ENCODE measurements around the gene RSPH1. TPM values are rescaled to one million over a fixed set of nuclear protein-coding genes. Genes with fewer than 3 reads are reported as not detected.

The RSPH1 gene
- total RNA-seq, 2 donors from 2014 or later = 1.8 to 2.2 TPM

GRCh38 chr21:42496839-42497202 is 797 bp upstream of the RSPH1 start:
- H3K36me3 Mint-ChIP-seq (ENCODE audit: low read depth) = no peaks in the 10 kb centered on the region
- WGBS, 2 experiments (ENCODE audit: insufficient coverage in 1 of 2, insufficient read length in 1 of 2) = 15 to 22% methylated on average over 12 to 19 of the region's 19 CpGs
- Histone ChIP-seq H3K36me3 (ENCODE audit: control insufficient read depth, insufficient read depth, low read length) (no peaks in the 10 kb centered on the region), H3K27ac (ENCODE audit: low read depth, low read length) (no peak overlapping the region), H3K27me3 (ENCODE audit: control insufficient read depth, insufficient read depth, low read length, poor library complexity, severe bottlenecking) (no peaks in the 10 kb centered on the region), H3K9ac (ENCODE audit: extremely low read depth, low read length, poor library complexity, severe bottlenecking) (peak overlapping the region; percentile 67), H3K9me3 (ENCODE audit: control insufficient read depth, low read length) (no peaks in the 10 kb centered on the region), H3K4me3 (ENCODE audit: low read length) (peak overlapping the region; percentile 88), H3K4me1 (ENCODE audit: control insufficient read depth, insufficient read depth, low read length) (peaks cover 5% of the 10 kb centered on the region)
- no peak for TF ChIP-seq CTCF (conservative IDR thresholded peaks at IDR 0.05)
- peaks cover 19% of the 10 kb centered on the region for H3K4me1 Mint-ChIP-seq
- DNase-seq = peak; percentile 83
- peaks cover 5% of the 10 kb centered on the region for H3K27me3 Mint-ChIP-seq (ENCODE audit: insufficient read depth)
- no peaks in the 10 kb centered on the region for H3K9me3 Mint-ChIP-seq
- peak overlapping the region; percentile 87 for H3K27ac Mint-ChIP-seq
- peak overlapping the region; percentile 60 for H3K4me3 Mint-ChIP-seq

GRCh38 chr21:42495765-42496119 is 282 bp downstream of the RSPH1 start:
- H3K9me3 ChIP-seq (ENCODE audit: control insufficient read depth, low read length) = no peaks in the 10 kb centered on the region
- Mint-ChIP-seq H3K27me3 (ENCODE audit: insufficient read depth) (peaks cover 5% of the 10 kb centered on the region), H3K27ac (peak overlapping the region; percentile 65), H3K36me3 (ENCODE audit: low read depth) (no peaks in the 10 kb centered on the region), H3K9me3 (no peaks in the 10 kb centered on the region), H3K4me3 (peak overlapping the region; percentile 60), H3K4me1 (peaks cover 22% of the 10 kb centered on the region)
- DNase-seq = no peak
- peaks cover 5% of the 10 kb centered on the region for H3K4me1 ChIP-seq (ENCODE audit: control insufficient read depth, insufficient read depth, low read length)
- H3K9ac ChIP-seq (ENCODE audit: extremely low read depth, low read length, poor library complexity, severe bottlenecking) = no peak overlapping the region
- H3K27ac ChIP-seq (ENCODE audit: low read depth, low read length) = no peak overlapping the region
- H3K36me3 ChIP-seq (ENCODE audit: control insufficient read depth, insufficient read depth, low read length) = no peaks in the 10 kb centered on the region
- H3K4me3 ChIP-seq (ENCODE audit: low read length) = peak overlapping the region; percentile 86
- WGBS, 2 experiments (ENCODE audit: insufficient coverage in 1 of 2, insufficient read length in 1 of 2) = 10 to 11% methylated on average over 5 to 18 of the region's 18 CpGs
- no peaks in the 10 kb centered on the region for H3K27me3 ChIP-seq (ENCODE audit: control insufficient read depth, insufficient read depth, low read length, poor library complexity, severe bottlenecking)
- peak; percentile 34 for TF ChIP-seq CTCF (conservative IDR thresholded peaks at IDR 0.05)

GRCh38 chr21:42495027-42495426 is 997 bp downstream of the RSPH1 start:
- no peaks in the 10 kb centered on the region for H3K27me3 ChIP-seq (ENCODE audit: control insufficient read depth, insufficient read depth, low read length, poor library complexity, severe bottlenecking)
- Mint-ChIP-seq H3K27ac (no peak overlapping the region), H3K36me3 (ENCODE audit: low read depth) (no peaks in the 10 kb centered on the region), H3K4me1 (peaks cover 24% of the 10 kb centered on the region), H3K27me3 (ENCODE audit: insufficient read depth) (peaks cover 6% of the 10 kb centered on the region), H3K4me3 (no peak overlapping the region), H3K9me3 (no peaks in the 10 kb centered on the region)
- H3K9me3 ChIP-seq (ENCODE audit: control insufficient read depth, low read length) = no peaks in the 10 kb centered on the region
- 92% methylated on average over 5 of the region's 5 CpGs for WGBS, 2 experiments (ENCODE audit: insufficient coverage in 1 of 2, insufficient read length in 1 of 2)
- TF ChIP-seq CTCF (conservative IDR thresholded peaks at IDR 0.05) = no peak
- peak; percentile 27 for DNase-seq
- no peak overlapping the region for H3K9ac ChIP-seq (ENCODE audit: extremely low read depth, low read length, poor library complexity, severe bottlenecking)
- H3K4me1 ChIP-seq (ENCODE audit: control insufficient read depth, insufficient read depth, low read length) = peaks cover 5% of the 10 kb centered on the region
- no peaks in the 10 kb centered on the region for H3K36me3 ChIP-seq (ENCODE audit: control insufficient read depth, insufficient read depth, low read length)
- H3K27ac ChIP-seq (ENCODE audit: low read depth, low read length) = no peak overlapping the region
- H3K4me3 ChIP-seq (ENCODE audit: low read length) = no peak overlapping the region

All from endodermal cell (in vitro differentiated cells).